ENCODE measurements around the gene C20orf204. TPM values are rescaled to one million over a fixed set of nuclear protein-coding genes. Genes with fewer than 3 reads are reported as not detected.

Gene C20orf204
- total RNA-seq, 4 donors from 2014 or later = 0.26 to 0.57 (median 0.57) TPM; not detected in 1

GRCh38 chr20:64078934-64079272, 42.9 kb downstream of the C20orf204 start:
- intact Hi-C loops (cut with DNase I) = no loop called here
- Histone ChIP-seq H3K9me3 (no peaks in the 10 kb centered on the region), H3K27ac (peak overlapping the region; percentile 64 to 91 (median 84)), H3K27me3 (peaks cover 0 to 27% (median 0%) of the 10 kb centered on the region in 4 donors), H3K4me1 (peaks cover 26 to 86% (median 41%) of the 10 kb centered on the region in 3 donors), H3K4me3 (peak overlapping the region; percentile 59 to 89 (median 77)), H3K36me3 (peaks cover 0 to 17% (median 10%) of the 10 kb centered on the region in 3 donors)
- WGBS, 2 donors = 0% methylated on average over 2 of the region's 4 CpGs; no CpG with 5 or more reads in 1 of the 2 donors
- DNase-seq = no peak
- no peak for TF ChIP-seq POLR2A (IDR thresholded peaks at IDR 0.05)
- no peak for TF ChIP-seq CTCF (IDR thresholded peaks at IDR 0.05)

- H3K36me3 ChIP-seq = peaks cover 0 to 12% (median 6%) of the 10 kb centered on the region in 3 donors
- intact Hi-C loops (cut with DNase I) = no loop called here
- H3K9me3 ChIP-seq = no peaks in the 10 kb centered on the region
- H3K4me3 ChIP-seq = peak within 1 kb of the TSS; percentile 59 to 89 (median 77)
- no peak for DNase-seq
- peaks cover 0 to 33% (median under 1%) of the 10 kb centered on the region in 4 donors for H3K27me3 ChIP-seq
- peak in 1 of 4 donors; percentile 42 for TF ChIP-seq POLR2A (IDR thresholded peaks at IDR 0.05)
- no peak for TF ChIP-seq CTCF (IDR thresholded peaks at IDR 0.05)
- WGBS, 2 donors = no CpG with 5 or more reads among the region's 73 CpGs
- H3K4me1 ChIP-seq = peaks cover 28 to 86% (median 41%) of the 10 kb centered on the region in 3 donors
- H3K27ac ChIP-seq = peak within 1 kb of the TSS; percentile 64 to 91 (median 84)
Measured at GRCh38 chr20:64079273-64080012, 43.5 kb downstream of the C20orf204 start, which contains the start of gene RGS19. Gene RGS19, minus strand, starts transcription at chr20:64079518. Its CDS starts 2,632 bp downstream, at chr20:64076886.

- intact Hi-C loops (cut with DNase I) = no loop called here
- peaks cover 31 to 90% (median 44%) of the 10 kb centered on the region in 3 donors for H3K4me1 ChIP-seq
- no peak for DNase-seq
- peak within 1 kb of the TSS; percentile 59 to 89 (median 77) for H3K4me3 ChIP-seq
- TF ChIP-seq CTCF (IDR thresholded peaks at IDR 0.05) (no peak), POLR2A (IDR thresholded peaks at IDR 0.05) (no peak)
- peaks cover 0 to 40% (median 8%) of the 10 kb centered on the region in 4 donors for H3K27me3 ChIP-seq
- H3K9me3 ChIP-seq = no peaks in the 10 kb centered on the region
- H3K27ac ChIP-seq = peak within 1 kb of the TSS; percentile 64 to 91 (median 84)
- peaks cover 0 to 4% (median 0%) of the 10 kb centered on the region in 3 donors for H3K36me3 ChIP-seq
- 14 to 20% methylated on average over 7 to 11 of the region's 62 CpGs for WGBS, 2 donors
Measured at GRCh38 chr20:64080013-64080812, 44.2 kb downstream of the C20orf204 start, which contains the start of gene OPRL1. Gene OPRL1, plus strand, starts transcription at chr20:64080082. Its CDS starts 12,639 bp downstream, at chr20:64092721.

- no peak for TF ChIP-seq POLR2A (IDR thresholded peaks at IDR 0.05)
- no peak for TF ChIP-seq CTCF (IDR thresholded peaks at IDR 0.05)
- peak overlapping the region in 2 of 4 donors; percentile 88 to 91 for H3K27ac ChIP-seq
Measured at GRCh38 chr20:64080813-64081623, 45.0 kb downstream of the C20orf204 start.

More at GRCh38 chr20:64080813-64081623, 45.0 kb downstream of the C20orf204 start:
- Histone ChIP-seq H3K27me3 (peaks cover 0 to 48% (median 9%) of the 10 kb centered on the region in 4 donors), H3K36me3 (no peaks in the 10 kb centered on the region), H3K4me1 (peaks cover 31 to 85% (median 44%) of the 10 kb centered on the region in 3 donors), H3K9me3 (no peaks in the 10 kb centered on the region), H3K4me3 (peak overlapping the region in 3 of 4 donors; percentile 59 to 89 (median 80))
- intact Hi-C loops (cut with DNase I) = no loop called here
- no peak for DNase-seq
- 55 to 91% methylated on average over 6 to 8 of the region's 17 CpGs for WGBS, 2 donors

Measured in esophagus squamous epithelium (tissue), 5 donors.